ENCODE data around the gene CPAMD8.

DNA sequence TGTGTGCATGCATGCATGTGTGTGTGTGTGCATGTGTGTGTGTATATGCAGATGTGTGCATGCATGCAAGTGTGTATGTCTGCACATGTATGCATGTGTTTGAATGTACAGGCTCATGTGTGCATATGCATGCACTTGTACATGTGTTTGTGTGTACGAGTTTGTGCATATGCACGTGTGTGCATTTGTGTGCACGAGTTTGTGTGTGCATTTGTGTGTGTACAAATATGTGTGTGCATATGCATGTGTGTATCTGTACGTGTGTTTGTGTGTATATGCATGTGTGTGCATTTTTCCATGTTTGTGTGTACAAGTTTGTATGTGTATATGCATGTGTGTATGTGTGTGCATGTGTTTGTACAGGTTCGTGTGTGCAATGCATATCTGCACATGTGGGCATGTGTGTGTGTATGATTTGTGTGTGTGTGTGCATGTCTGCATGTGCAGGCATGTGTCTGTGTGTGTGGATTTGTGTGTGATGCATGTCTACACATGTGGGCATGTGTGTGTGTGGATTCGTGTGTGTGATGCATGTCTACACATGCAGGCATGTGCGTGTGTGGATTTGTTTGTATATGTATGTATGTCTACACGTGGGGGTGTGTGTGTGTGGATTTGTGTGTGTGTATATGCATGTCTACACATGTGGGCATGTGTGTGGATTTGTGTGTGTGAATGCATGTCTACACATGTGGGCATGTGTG is 80.7 kb downstream of the CPAMD8 start:
- TF ChIP-seq POLR2A (IDR thresholded peaks at IDR 0.05) (no peak), CTCF (IDR thresholded peaks at IDR 0.05) (no peak), POLR2AphosphoS5 (IDR thresholded peaks at IDR 0.05) (no peak)
